ENCODE data around the gene TTC39A. TPM values are rescaled to one million over a fixed set of nuclear protein-coding genes. Genes with fewer than 3 reads are reported as not detected.
A peak's percentile ranks its signal among the peaks of the same experiment; 100 is the strongest.

Gene TTC39A
- total and polyA plus RNA-seq, 4 experiments from 2014 or later = not detected

- no peaks in the 10 kb centered on the region for H3K4me1 Mint-ChIP-seq
- Histone ChIP-seq H3K9me3 (ENCODE audit: control insufficient read depth in 1 of 2, low read length in 2 of 2) (no peaks in the 10 kb centered on the region), H3K27me3 (ENCODE audit: insufficient read depth, low read length) (no peaks in the 10 kb centered on the region), H3K4me1 (ENCODE audit: insufficient read depth, low read length) (no peaks in the 10 kb centered on the region), H3K36me3 (ENCODE audit: insufficient read depth, low read length) (no peaks in the 10 kb centered on the region), H3K4me3 (ENCODE audit: low read length in 2 of 2) (no peak overlapping the region), H3K27ac (ENCODE audit: low read depth, low read length) (no peak overlapping the region)
- POLR2A ChIA-PET (ENCODE audit: partially characterized antibody) = no interaction called here
- no peaks in the 10 kb centered on the region for H3K9me3 Mint-ChIP-seq
- DNase-seq = no peak
- no peak overlapping the region for H3K4me3 Mint-ChIP-seq
- H3K36me3 Mint-ChIP-seq = peaks cover 0 to 5% of the 10 kb centered on the region in 2 donors
- CTCF ChIA-PET (ENCODE audit: partially characterized antibody) = interaction anchor here (1.4 kb wide), 1 partner anchor 12 kb away, joined by 3 read pairs; no protein-coding TSS in a partner anchor
- H3K27me3 Mint-ChIP-seq = no peaks in the 10 kb centered on the region
- H3K27ac Mint-ChIP-seq = no peak overlapping the region
- intact Hi-C loops (cut with micrococcal nuclease) = no loop called here
Measured at GRCh38 chr1:51285055-51285454, 45.3 kb downstream of the TTC39A start.

GRCh38 chr1:51284487-51284954, 45.8 kb downstream of the TTC39A start:
- intact Hi-C loops (cut with micrococcal nuclease) = no loop called here
- H3K9me3 ChIP-seq (ENCODE audit: control insufficient read depth in 1 of 2, low read length in 2 of 2) = no peaks in the 10 kb centered on the region
- Mint-ChIP-seq H3K27me3 (no peaks in the 10 kb centered on the region), H3K4me1 (no peaks in the 10 kb centered on the region), H3K9me3 (no peaks in the 10 kb centered on the region), H3K27ac (peak overlapping the region in 1 of 7 donors; percentile 42), H3K4me3 (no peak overlapping the region), H3K36me3 (peaks cover 0 to 4% of the 10 kb centered on the region in 2 donors)
- no peak overlapping the region for H3K27ac ChIP-seq (ENCODE audit: low read depth, low read length)
- ChIA-PET CTCF (ENCODE audit: partially characterized antibody) (no interaction called here), POLR2A (ENCODE audit: partially characterized antibody) (no interaction called here)
- no peaks in the 10 kb centered on the region for H3K4me1 ChIP-seq (ENCODE audit: insufficient read depth, low read length)
- H3K36me3 ChIP-seq (ENCODE audit: insufficient read depth, low read length) = no peaks in the 10 kb centered on the region
- no peak for DNase-seq
- H3K27me3 ChIP-seq (ENCODE audit: insufficient read depth, low read length) = no peaks in the 10 kb centered on the region
- no peak overlapping the region for H3K4me3 ChIP-seq (ENCODE audit: low read length in 2 of 2)

- no peak overlapping the region for H3K4me3 Mint-ChIP-seq
Measured at GRCh38 chr1:51283979-51284378, 46.4 kb downstream of the TTC39A start.

DNA sequence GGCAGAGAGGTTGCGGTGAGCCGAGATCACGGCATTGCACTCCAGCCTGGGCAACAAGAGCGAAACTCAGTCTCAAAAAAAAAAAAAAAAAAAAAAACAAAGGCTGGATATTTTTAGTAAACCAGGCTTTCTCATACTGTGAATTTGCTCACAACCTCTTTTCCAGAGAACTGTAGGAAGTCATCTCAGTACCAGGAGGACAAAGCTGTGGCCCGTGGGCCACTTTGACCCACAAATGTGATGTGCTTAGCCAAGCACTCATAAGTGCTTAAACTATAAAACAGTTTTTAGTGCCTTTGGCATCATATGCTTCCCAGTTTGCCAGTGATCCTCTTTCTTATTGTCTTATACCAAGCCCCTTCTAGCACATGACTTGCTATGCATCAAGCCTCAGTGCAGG, 47.8 kb downstream of the TTC39A start:
- Histone ChIP-seq H3K27me3 (ENCODE audit: insufficient read depth, low read length) (no peaks in the 10 kb centered on the region), H3K36me3 (ENCODE audit: insufficient read depth, low read length) (no peaks in the 10 kb centered on the region), H3K4me1 (ENCODE audit: insufficient read depth, low read length) (no peaks in the 10 kb centered on the region), H3K27ac (ENCODE audit: low read depth, low read length) (no peak overlapping the region), H3K4me3 (ENCODE audit: low read length in 2 of 2) (no peak overlapping the region), H3K9me3 (ENCODE audit: control insufficient read depth in 1 of 2, low read length in 2 of 2) (no peaks in the 10 kb centered on the region)
- Mint-ChIP-seq H3K4me1 (no peaks in the 10 kb centered on the region), H3K4me3 (no peak overlapping the region), H3K27me3 (no peaks in the 10 kb centered on the region), H3K36me3 (no peaks in the 10 kb centered on the region), H3K27ac (no peak overlapping the region), H3K9me3 (no peaks in the 10 kb centered on the region)
- intact Hi-C loops (cut with micrococcal nuclease) = no loop called here
- DNase-seq = no peak
- CTCF ChIA-PET (ENCODE audit: partially characterized antibody) = no interaction called here
- POLR2A ChIA-PET (ENCODE audit: partially characterized antibody) = no interaction called here

More at GRCh38 chr1:51283979-51284378, 46.4 kb downstream of the TTC39A start:
- Histone ChIP-seq H3K27ac (ENCODE audit: low read depth, low read length) (no peak overlapping the region), H3K27me3 (ENCODE audit: insufficient read depth, low read length) (no peaks in the 10 kb centered on the region), H3K4me3 (ENCODE audit: low read length in 2 of 2) (no peak overlapping the region), H3K36me3 (ENCODE audit: insufficient read depth, low read length) (no peaks in the 10 kb centered on the region), H3K9me3 (ENCODE audit: control insufficient read depth in 1 of 2, low read length in 2 of 2) (no peaks in the 10 kb centered on the region), H3K4me1 (ENCODE audit: insufficient read depth, low read length) (no peaks in the 10 kb centered on the region)
- Mint-ChIP-seq H3K27ac (no peak overlapping the region), H3K4me1 (no peaks in the 10 kb centered on the region), H3K9me3 (no peaks in the 10 kb centered on the region), H3K27me3 (no peaks in the 10 kb centered on the region), H3K36me3 (no peaks in the 10 kb centered on the region)
- ChIA-PET POLR2A (ENCODE audit: partially characterized antibody) (no interaction called here), CTCF (ENCODE audit: partially characterized antibody) (no interaction called here)
- DNase-seq = no peak
- intact Hi-C loops (cut with micrococcal nuclease) = no loop called here

DNA sequence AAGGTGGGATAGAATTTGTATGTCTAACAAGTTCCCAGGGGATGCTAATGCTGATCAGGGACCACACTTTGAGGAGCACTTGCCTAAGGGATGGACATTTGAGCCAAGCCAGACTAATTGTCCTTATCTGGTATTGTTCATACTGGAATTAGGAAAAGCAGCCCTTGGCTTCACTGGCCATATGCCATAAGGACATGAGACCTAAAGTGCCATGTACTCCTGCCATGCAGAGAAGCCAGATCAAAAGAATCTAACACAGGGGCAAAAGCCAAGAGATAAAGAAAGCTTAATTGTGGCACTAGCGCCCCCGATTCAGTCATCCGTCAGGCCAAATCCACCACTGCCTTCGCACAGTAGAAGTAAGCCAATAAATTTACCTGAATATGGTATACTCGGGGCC, 48.6 kb downstream of the TTC39A start:
- Mint-ChIP-seq H3K36me3 (peaks cover 0 to under 1% of the 10 kb centered on the region in 2 donors), H3K27ac (no peak overlapping the region), H3K4me1 (no peaks in the 10 kb centered on the region), H3K9me3 (no peaks in the 10 kb centered on the region), H3K4me3 (no peak overlapping the region), H3K27me3 (no peaks in the 10 kb centered on the region)
- no peaks in the 10 kb centered on the region for H3K9me3 ChIP-seq (ENCODE audit: control insufficient read depth in 1 of 2, low read length in 2 of 2)
- H3K4me1 ChIP-seq (ENCODE audit: insufficient read depth, low read length) = no peaks in the 10 kb centered on the region
- intact Hi-C loops (cut with micrococcal nuclease) = no loop called here
- H3K27me3 ChIP-seq (ENCODE audit: insufficient read depth, low read length) = no peaks in the 10 kb centered on the region
- CTCF ChIA-PET (ENCODE audit: partially characterized antibody) = no interaction called here
- POLR2A ChIA-PET (ENCODE audit: partially characterized antibody) = no interaction called here
- H3K27ac ChIP-seq (ENCODE audit: low read depth, low read length) = no peak overlapping the region
- H3K36me3 ChIP-seq (ENCODE audit: insufficient read depth, low read length) = no peaks in the 10 kb centered on the region
- no peak for DNase-seq
- H3K4me3 ChIP-seq (ENCODE audit: low read length in 2 of 2) = no peak overlapping the region

DNA sequence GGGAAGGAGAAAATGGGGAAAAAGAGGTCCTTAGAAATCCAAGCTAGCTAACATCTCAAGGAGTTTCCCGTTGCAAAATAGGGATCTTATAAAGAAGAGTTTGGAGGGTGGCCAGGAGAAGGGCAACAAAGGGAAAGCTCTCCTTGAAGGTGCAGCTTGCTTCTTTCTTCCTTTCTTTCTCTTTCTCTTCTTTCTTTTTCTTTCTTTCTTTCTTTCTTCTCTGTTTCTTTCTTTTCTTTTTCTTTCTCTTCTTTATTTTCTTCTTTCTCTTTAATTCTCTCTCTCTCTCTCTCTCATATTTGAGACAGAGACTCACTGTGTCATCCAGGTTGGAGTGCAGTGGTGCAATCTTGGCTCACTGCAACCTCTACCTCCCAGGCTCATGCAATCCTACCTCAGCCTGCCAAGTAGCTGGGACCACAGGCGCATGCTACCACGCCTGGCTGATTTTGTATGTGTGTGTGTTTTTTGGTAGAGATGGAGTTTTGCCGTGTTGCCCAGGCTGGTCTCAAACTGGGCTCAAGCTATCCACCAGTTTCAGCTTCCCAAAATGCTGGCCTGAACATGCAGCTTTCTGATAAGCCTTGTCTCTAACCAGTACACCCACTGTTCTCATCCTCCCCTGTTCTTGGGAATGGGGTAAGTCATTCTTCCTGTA, 49.9 kb downstream of the TTC39A start:
- Histone ChIP-seq H3K27ac (ENCODE audit: low read depth, low read length) (no peak overlapping the region), H3K4me1 (ENCODE audit: insufficient read depth, low read length) (no peaks in the 10 kb centered on the region), H3K4me3 (ENCODE audit: low read length in 2 of 2) (no peak overlapping the region), H3K27me3 (ENCODE audit: insufficient read depth, low read length) (no peaks in the 10 kb centered on the region), H3K36me3 (ENCODE audit: insufficient read depth, low read length) (no peaks in the 10 kb centered on the region), H3K9me3 (ENCODE audit: control insufficient read depth in 1 of 2, low read length in 2 of 2) (no peaks in the 10 kb centered on the region)
- H3K27me3 Mint-ChIP-seq = no peaks in the 10 kb centered on the region
- CTCF ChIA-PET (ENCODE audit: partially characterized antibody) = interaction anchor here (1.7 kb wide), 1 partner anchor 10 kb away, joined by 3 read pairs; no protein-coding TSS in a partner anchor
- intact Hi-C loops (cut with micrococcal nuclease) = no loop called here
- DNase-seq = no peak
- H3K4me1 Mint-ChIP-seq = no peaks in the 10 kb centered on the region
- POLR2A ChIA-PET (ENCODE audit: partially characterized antibody) = no interaction called here
- H3K4me3 Mint-ChIP-seq = no peak overlapping the region
- H3K36me3 Mint-ChIP-seq = peaks cover 0 to 10% of the 10 kb centered on the region in 2 donors
- H3K27ac Mint-ChIP-seq = peak overlapping the region in 1 of 7 donors; percentile 8
- H3K9me3 Mint-ChIP-seq = no peaks in the 10 kb centered on the region

DNA sequence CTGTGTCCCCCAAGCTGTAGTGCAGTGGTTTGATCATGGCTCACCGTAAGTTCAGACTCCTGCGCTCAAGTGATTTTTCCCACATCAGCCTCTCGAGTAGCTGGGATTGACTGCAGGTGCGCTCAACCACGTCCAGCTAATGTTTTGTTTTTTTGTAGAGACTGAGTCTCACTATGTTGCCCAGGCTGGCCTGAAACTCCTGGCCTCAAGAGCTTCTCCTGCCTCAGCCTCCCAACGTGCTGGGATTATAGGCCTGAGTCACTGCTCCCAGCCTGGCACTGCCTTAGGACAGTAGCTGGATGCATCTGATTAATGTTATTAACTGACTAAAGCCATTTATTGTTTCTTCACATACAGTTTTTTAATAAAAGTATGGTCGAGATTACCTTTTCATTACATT, 54.1 kb downstream of the TTC39A start:
- Histone ChIP-seq H3K36me3 (ENCODE audit: insufficient read depth, low read length) (peaks cover 8% of the 10 kb centered on the region), H3K27ac (ENCODE audit: low read depth, low read length) (no peak overlapping the region), H3K27me3 (ENCODE audit: insufficient read depth, low read length) (no peaks in the 10 kb centered on the region), H3K4me1 (ENCODE audit: insufficient read depth, low read length) (no peaks in the 10 kb centered on the region), H3K4me3 (ENCODE audit: low read length in 2 of 2) (no peak overlapping the region), H3K9me3 (ENCODE audit: control insufficient read depth in 1 of 2, low read length in 2 of 2) (no peaks in the 10 kb centered on the region)
- H3K4me1 Mint-ChIP-seq = no peaks in the 10 kb centered on the region
- ChIA-PET POLR2A (ENCODE audit: partially characterized antibody) (interaction anchor here (1.1 kb wide), 1 partner anchor 40 kb away, joined by 4 read pairs; the partner anchor contains the start of gene RNF11), CTCF (ENCODE audit: partially characterized antibody) (no interaction called here)
- DNase-seq = no peak
- H3K27ac Mint-ChIP-seq = peak overlapping the region in 1 of 7 donors; percentile 70
- H3K27me3 Mint-ChIP-seq = no peaks in the 10 kb centered on the region
- H3K9me3 Mint-ChIP-seq = no peaks in the 10 kb centered on the region
- H3K4me3 Mint-ChIP-seq = no peak overlapping the region
- intact Hi-C loops (cut with micrococcal nuclease) = no loop called here
- peaks cover 15 to 30% of the 10 kb centered on the region in 2 donors for H3K36me3 Mint-ChIP-seq

All from CD4-positive, alpha-beta memory T cell (primary cell).